IMR-90 (cell line): ENCODE measurements around the gene MRPL21. TPM values are rescaled to one million over a fixed set of nuclear protein-coding genes. Genes with fewer than 3 reads are reported as not detected.

ENCODE experiments used
- MXI1 ChIP-seq: IDR thresholded peaks from 2 replicates; pipeline ENCODE4 v1.6.1; 2012; ENCODE audit warnings: low read depth, mild to moderate bottlenecking, low read length, moderate library complexity, borderline replicate concordance
- RFX5 ChIP-seq: IDR thresholded peaks from 2 replicates; pipeline ENCODE4 v1.8.0; 2012; ENCODE audit warnings: low read depth, mild to moderate bottlenecking, low read length, moderate library complexity
- polyA plus RNA-seq, 3 experiments: library from polyadenylated mRNA; depleted of rRNA; stranded (reverse); fragments of >200 nt; gene quantifications; 2 replicates each; pipeline ENCODE4 v1.2.3, GENCODE V29; 2012; ENCODE audit warnings: low replicate concordance in 1 of 3
- total RNA-seq: library from RNA; depleted of rRNA; stranded (reverse); fragments of >200 nt; gene quantifications from 2 replicates; pipeline ENCODE4 v1.2.3, GENCODE V29; 2012; rRNA removed

Gene MRPL21
- total and polyA plus RNA-seq, 2 of the 4 experiments (the other 2 are of a cell fraction) = 19.2 to 26.3 TPM

GRCh38 chr11:68841718-68842426, 61.8 kb downstream of the MRPL21 start, which contains the start of gene CPT1A (continued):
- TF ChIP-seq MXI1 = no peak; the same call in 1 of the 2 replicates
- TF ChIP-seq RFX5 = no peak

Other genes starting within 250 kb of the MRPL21 start
- gene GAL, start 219.3 kb downstream of the MRPL21 start, total RNA-seq = 0.28 TPM in 1 of 2 replicates, not detected in the other
- 2.0 and 2.5 TPM in 2 replicates for gene GAL, start 219.3 kb downstream of the MRPL21 start, polyA plus RNA-seq (2012; rRNA removed)
- gene TESMIN, start 152.3 kb downstream of the MRPL21 start, total RNA-seq = 0.56 and 0.90 TPM in 2 replicates
- gene TESMIN, start 152.3 kb downstream of the MRPL21 start, polyA plus RNA-seq (2012; rRNA removed) = 2.2 and 3.0 TPM in 2 replicates
- 18.6 and 21.3 TPM in 2 replicates for gene CPT1A, start 61.9 kb downstream of the MRPL21 start, total RNA-seq
- gene CPT1A, start 61.9 kb downstream of the MRPL21 start, polyA plus RNA-seq (2012; rRNA removed) = 12.8 and 15.4 TPM in 2 replicates
- 3.9 and 4.5 TPM in 2 replicates for gene IGHMBP2, start 59 bp upstream of the MRPL21 start, total RNA-seq
- 11.1 and 11.3 TPM in 2 replicates for gene IGHMBP2, start 59 bp upstream of the MRPL21 start, polyA plus RNA-seq (2012; rRNA removed)
- not detected in 2 replicates for gene MRGPRD, start 77.2 kb upstream of the MRPL21 start, total RNA-seq
- gene MRGPRD, start 77.2 kb upstream of the MRPL21 start, polyA plus RNA-seq (2012; rRNA removed) = not detected in 2 replicates
- 5.8 and 6.3 TPM in 2 replicates for gene MRGPRF, start 109.4 kb upstream of the MRPL21 start, total RNA-seq
- gene MRGPRF, start 109.4 kb upstream of the MRPL21 start, polyA plus RNA-seq (2012; rRNA removed) = 27.3 and 28.8 TPM in 2 replicates
- gene TPCN2, start 145.1 kb upstream of the MRPL21 start, total RNA-seq = 3.1 and 3.4 TPM in 2 replicates
- 6.9 and 8.0 TPM in 2 replicates for gene TPCN2, start 145.1 kb upstream of the MRPL21 start, polyA plus RNA-seq (2012; rRNA removed)